HEK293T (cell line): Measurements from ENCODE around the gene RAB3A.

ENCODE experiments used
- BHLHE40 ChIP-seq: fragments of 450-650 bp; IDR thresholded peaks from 2 replicates; pipeline ENCODE4 v1.6.1; 2016; ENCODE audit warnings: mild to moderate bottlenecking, moderate library complexity, borderline replicate concordance
- FOXM1 ChIP-seq: fragments of 450-650 bp; IDR thresholded peaks from 2 replicates; pipeline ENCODE4 v1.6.1; 2017; ENCODE audit warnings: mild to moderate bottlenecking, borderline replicate concordance
- NFRKB ChIP-seq: fragments of 450-650 bp; IDR thresholded peaks from 2 replicates; pipeline ENCODE4 v1.6.1; 2016; ENCODE audit warnings: mild to moderate bottlenecking, moderate library complexity
- PKNOX1 ChIP-seq: fragments of 450-650 bp; IDR thresholded peaks from 2 replicates; pipeline ENCODE4 v1.6.1; 2016
- SP1 ChIP-seq: fragments of 450-650 bp; IDR thresholded peaks from 2 replicates; pipeline ENCODE4 v1.6.1; 2017
- ZNF384 ChIP-seq: fragments of 450-650 bp; IDR thresholded peaks from 2 replicates; pipeline ENCODE4 v1.6.1; 2016

- TF ChIP-seq NFRKB (no peak), PKNOX1 (no peak), ZNF384 (no peak), SP1 (no peak), BHLHE40 (no peak), FOXM1 (no peak)
These were observed 12.9 kb upstream of the RAB3A start for GRCh38 chr19:18216789-18217188.
